ENCODE measurements around the gene SCN10A.

The SCN10A gene

GRCh38 chr3:38649500-38650247 is 166.3 kb downstream of the SCN10A start, which contains the start of gene SCN5A:
Gene SCN5A (minus strand): TSS chr3:38649687. CDS start chr3:38633307, 16,380 bp downstream.
- peak; percentile 66 for DNase-seq

- DNase-seq = no peak
These were observed 167.1 kb downstream of the SCN10A start for GRCh38 chr3:38648659-38649499.

GRCh38 chr3:38648024-38648658 is 167.9 kb downstream of the SCN10A start:
- no peak for DNase-seq

GRCh38 chr3:38647217-38647970 is 168.6 kb downstream of the SCN10A start:
- DNase-seq = no peak
